NCI-H1930 (cell line): ENCODE results near the gene MTARC1.

Experiments
- DNase-seq, 2 experiments: peaks; one replicate each; lab custom pipeline; 2025; lab: John Stamatoyannopoulos, UW

MTARC1 gene

DNA sequence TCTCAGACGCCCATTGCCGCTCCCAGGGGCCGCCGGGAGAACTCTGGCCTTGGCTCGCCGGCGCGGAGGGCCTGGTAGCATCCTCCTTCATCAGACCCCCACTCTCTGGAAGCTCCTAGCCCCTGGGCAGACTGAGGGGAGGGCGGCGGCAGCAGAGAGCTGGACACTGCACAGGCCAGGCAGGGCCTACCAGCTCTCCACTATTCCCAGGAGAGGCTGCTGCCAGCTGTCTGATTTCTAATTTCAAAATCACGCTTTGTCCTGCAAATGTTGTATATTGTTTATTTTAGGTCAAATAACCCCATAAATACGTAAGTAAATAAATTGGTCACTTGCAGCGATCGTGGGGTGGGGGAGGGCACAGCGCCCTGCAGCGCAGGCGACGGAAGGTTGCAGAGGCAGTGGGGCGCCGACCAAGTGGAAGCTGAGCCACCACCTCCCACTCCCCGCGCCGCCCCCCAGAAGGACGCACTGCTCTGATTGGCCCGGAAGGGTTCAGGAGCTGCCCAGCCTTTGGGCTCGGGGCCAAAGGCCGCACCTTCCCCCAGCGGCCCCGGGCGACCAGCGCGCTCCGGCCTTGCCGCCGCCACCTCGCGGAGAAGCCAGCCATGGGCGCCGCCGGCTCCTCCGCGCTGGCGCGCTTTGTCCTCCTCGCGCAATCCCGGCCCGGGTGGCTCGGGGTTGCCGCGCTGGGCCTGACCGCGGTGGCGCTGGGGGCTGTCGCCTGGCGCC is at the start of gene MTARC1:
Gene MTARC1, plus strand, starts transcription at position 577 of the 732 bp plus-strand sequence. Its CDS starts 32 bp downstream, at position 609.
- peak; percentile 70 to 75 for DNase-seq

DNA sequence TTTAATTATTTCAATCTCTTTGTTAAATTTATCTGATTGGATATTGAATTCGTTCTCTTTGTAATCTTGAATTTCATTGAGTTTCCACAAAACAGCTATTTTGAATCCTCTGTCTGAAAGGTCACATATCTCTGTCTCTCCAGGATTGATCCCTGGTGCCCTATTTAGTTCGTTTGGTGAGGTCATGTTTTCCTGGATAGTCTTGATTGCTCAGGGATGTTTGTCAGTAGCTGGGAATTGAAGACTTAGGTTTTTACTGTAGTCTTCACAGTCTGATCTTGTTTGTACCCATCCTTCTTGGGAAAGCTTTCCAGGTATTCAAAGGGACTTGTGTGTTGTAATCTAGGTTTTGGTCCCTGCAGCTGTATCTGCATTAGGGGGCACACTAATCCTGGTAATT is 45.4 kb upstream of the MTARC1 start:
- no peak for DNase-seq

DNA sequence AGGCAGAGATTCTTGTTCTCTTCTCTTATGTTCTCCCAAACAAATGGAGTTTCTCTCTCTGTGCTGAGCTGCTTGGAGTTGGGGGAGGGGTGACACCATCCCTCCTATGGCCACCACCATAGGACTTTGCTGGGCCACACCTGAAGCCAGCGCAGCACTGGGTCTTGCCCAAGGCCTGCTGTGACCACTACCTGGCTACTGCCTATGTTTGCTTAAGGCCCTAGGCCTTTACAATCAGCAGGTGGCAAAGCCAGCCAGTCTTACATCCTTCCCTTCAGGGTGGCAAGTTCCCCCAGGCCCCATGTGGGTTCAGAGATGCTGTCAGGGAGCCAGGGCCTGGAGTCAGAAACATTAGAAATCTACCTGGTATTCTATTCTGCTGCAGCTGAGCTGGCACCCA is 44.9 kb upstream of the MTARC1 start:
- no peak for DNase-seq

DNA sequence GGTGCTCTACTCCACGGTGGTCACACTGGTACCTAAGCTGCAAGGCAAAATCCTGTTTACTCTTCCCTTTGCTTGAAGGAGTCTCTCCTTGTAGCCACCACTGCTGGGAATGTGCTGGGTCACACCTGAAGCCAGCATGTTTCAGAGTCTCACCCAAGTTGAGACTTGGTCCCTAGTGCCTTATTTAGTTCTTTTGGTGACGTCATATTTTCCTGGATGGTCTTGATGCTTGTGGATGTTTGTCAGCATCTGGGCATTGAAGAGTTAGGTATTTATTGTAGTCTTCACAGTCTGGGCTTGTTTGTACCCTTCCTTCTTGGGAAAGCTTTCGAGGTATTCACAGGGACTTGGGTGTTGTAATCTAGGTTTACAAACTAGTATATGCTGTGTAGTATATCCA is 44.2 kb upstream of the MTARC1 start:
- no peak for DNase-seq

DNA sequence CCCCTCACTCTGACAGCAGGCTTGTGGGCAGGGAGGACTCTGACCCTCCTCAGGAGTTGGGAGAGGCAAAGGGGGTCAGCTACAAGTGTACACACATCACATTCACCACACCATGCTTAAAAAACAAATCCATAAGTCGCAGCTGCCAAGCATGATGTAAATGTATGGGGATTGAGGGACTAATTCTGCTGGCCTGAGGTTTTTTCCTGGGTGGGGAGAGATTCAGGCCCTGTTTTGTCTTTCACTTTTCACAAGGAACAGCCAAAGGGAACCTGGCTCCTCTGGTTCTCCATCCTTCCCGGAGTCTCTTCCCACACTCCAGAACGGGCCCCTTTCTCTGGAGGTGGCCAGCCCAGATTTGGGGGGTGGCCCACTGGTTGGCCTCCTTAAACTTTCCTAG is 39.9 kb upstream of the MTARC1 start:
- DNase-seq: no peak

DNA sequence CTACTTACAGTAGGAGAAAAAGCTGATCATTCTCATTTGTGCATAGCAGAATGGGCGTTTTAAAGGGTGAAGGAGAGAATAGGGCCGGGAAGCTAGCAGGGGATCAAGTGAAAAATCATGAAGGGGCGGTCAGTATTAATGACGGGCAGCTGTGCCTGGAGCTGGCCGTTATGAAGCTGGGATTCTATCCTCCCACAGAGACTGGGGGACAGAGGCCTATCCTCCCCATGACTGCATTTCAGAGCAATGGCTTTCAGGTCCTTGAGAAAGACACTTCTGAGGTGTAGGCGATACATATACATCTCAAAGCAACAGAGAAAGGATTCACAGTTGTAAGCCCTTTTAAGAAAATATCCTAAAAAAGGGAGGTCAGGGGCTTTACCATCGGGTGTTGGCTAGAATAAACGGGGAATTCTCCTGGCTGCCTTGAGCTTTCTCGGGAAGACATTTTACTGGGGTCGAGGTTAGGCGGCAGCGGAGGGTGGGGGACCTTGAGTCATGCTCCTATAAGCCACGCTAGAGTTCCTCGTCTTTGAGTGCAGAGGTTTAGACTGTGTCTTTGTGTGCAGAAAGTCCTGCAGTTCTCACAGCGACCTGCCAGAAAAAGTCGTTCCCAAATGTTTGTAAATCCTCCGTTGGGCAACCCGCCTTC is 39.1 kb upstream of the MTARC1 start:
- DNase-seq: no peak

DNA sequence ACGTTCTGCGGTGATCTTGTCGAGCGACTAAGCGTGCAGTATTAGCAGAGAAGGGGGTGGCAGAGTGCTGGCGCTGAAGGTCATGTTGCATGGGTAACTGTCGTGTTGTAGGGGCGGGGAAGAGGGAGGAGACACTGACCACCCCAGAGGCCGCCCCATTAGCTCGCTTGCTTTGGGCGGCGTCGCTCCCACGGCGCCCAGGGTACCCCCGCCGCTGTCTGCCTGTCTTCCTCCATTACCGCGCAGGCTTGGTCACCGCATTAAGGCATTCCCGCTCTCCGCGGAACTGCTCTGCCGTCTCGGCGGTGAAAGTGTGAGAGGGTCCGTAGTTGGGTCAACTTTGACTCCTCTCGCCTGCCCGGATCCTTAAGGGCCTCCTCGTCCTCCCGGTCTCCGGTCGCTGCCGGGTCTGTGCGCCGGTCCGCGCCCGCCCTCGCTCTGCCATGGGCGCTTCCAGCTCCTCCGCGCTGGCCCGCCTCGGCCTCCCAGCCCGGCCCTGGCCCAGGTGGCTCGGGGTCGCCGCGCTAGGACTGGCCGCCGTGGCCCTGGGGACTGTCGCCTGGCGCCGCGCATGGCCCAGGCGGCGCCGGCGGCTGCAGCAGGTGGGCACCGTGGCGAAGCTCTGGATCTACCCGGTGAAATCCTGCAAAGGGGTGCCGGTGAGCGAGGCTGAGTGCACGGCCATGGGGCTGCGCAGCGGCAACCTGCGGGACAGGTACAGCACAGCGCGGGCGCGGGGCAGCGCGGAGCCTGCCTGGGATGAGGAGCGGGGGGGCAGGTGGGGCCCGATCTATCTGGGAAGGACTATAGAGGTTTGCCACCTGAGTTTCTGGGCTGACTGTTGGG is 38.4 kb upstream of the MTARC1 start, which contains the start of gene MTARC2:
Gene MTARC2, plus strand, starts transcription at position 234 of the 846 bp plus-strand sequence. Its CDS starts 210 bp downstream, at position 444.
- peak; percentile 14 to 53 for DNase-seq

DNA sequence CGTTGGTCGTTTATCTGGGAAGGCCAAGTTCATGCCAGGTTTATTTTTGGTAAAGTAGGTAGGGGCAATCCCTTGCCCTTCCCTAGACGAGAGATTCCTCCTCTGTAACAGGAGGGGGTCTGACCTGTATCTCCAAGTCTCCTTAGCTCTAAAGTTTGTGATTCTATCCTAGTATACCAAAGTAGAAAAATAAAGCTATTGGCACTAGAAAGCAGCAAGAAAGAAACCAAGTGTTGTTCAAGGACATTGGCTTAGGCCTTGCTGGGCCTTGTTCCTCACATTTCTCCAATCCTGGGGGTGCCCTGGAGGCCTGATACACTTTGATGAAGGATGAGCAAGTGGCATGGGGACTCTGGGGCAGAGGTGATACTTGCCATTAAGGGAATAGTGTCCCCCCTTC is 37.8 kb upstream of the MTARC1 start:
- DNase-seq: no peak

DNA sequence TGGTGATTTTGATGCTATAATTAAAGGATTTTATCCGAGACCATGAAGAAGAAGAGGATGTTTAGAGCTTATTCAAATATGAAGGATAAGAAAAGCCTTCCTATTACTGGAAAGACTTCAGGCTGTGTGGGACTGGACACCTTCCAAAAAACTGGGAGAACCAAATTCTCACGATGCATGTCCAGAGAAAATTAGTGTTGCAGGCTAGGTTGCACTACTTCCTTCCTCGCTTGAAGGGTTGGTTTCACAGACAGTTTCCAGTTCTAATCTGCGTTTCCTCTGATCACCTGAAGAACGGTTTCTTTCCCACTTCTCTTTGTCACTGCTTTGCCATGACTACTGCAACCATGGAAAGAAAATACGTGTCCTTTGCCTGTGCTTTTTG is 36.6 kb upstream of the MTARC1 start:
- no peak for DNase-seq

DNA sequence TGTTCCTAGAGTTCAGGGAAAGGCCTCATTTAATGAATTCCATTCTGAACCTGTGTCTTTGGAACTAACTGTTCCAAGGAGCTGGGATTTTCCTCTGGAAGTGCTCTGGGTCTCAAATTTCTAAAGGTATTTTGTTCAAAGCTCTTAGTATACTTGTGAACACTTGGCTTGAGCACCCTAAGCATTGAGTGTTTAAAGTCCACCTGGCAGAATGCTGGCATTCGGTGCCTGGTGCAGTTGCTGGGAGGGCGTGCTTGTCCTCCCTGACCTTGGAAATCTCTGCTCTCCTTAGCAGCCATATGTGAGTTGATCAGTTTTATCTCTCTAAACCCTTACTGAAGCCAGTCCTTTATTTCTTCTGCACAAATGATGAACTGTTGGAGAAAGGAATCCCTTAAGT is 35.6 kb upstream of the MTARC1 start:
- no peak for DNase-seq

DNA sequence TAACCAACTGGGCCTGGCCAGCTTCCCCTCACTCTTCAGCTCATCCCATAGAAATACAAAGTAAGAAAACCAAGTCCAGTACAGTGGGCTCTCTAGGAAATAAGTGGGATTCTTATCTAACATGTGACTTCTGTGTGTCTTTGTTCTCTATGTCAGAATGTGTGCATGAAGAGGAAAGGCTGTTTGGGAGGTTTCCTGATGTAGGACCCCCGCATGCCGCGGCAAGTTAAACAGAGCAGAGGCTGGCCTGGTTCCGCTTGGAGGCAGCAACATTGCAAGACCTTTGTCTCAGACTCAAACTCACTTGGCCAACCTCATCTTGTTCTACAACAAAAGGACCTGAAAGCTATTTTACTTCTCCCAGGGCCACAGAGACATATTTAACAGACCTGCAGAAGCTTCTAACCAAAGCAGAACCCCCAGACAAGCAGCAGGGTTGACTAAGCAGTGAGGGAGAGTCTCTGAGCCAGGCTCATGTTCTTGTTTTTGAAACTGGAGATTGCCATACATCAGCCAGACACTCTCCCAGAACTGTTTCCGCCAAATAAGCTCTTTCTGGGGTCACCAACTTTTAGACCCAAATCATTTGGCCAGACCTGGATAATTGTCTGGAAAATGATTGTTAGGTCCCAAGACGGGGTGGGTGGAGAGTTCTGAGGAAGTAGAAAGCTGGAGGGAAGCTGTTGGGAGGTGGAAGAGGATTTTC is 32.3 kb upstream of the MTARC1 start:
- no peak for DNase-seq

DNA sequence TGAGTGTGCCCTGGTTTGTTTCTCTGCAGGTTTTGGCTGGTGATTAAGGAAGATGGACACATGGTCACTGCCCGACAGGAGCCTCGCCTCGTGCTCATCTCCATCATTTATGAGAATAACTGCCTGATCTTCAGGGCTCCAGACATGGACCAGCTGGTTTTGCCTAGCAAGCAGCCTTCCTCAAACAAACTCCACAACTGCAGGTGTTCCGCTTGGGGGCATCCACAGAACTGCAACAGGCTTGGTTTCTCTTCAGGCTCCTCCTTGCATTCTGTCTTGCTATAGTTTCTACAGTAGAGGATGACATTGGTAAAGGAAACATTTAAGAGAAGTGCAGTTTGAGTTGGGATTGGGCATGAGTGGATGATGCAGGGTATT is 31.8 kb upstream of the MTARC1 start:
- DNase-seq: no peak

DNA sequence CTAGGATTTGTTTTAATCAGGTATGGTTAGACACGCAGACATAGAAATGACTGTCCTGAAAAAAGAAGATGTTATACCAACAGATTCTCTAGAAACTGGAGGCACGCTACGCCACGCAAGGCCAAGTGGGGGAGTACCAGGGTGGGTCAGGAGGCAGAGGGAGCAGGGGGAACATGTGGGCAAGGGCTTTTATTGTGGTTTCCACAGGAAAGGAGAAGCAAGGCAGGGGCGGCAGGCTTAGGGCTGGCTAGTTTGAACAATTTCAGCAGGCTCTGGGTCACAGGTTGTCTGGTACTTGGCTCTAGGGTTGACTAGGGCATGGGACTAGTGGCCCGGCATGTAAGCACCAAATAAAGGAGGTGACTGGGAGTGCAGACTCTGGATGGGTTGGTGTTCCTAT is 31.4 kb upstream of the MTARC1 start:
- DNase-seq: no peak

DNA sequence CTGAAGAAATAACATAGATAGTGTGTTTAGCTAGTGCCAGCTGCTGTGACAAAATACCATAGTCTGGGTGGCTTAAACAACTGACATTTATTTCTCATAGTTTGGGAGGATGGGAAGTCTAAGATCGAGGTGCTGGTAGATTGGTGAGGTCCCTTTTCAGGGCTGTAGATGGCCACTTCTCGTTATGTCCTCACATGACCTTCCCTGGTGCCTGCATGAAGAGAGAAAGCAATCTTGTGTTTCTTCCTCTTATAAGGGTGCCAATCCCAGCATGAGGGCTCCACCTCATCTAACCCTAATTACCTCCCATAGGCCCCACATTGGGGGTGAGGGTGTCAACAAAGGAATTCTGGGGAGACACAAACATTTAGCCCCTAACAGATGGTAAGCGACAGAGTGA is 29.3 kb upstream of the MTARC1 start:
- DNase-seq: no peak

DNA sequence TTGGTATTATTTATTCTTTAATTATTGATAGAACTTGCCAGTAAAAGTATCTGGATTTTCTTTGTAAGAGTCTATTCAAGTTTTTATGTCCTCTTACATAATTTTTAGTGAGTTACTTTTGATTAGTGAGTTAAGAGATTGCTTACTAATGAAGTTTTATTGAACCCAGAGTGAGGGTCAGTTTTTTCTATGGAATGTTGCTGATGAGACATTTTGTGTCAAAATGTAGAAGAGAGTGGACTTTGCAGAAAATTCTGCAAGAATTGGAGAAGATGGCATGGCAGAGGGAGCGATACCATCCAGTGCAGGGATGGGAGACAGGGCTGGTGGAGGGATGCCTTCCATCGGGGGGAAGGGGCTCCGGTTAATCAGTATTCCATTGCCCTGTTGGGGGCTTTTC is 27.6 kb upstream of the MTARC1 start:
- DNase-seq: no peak

DNA sequence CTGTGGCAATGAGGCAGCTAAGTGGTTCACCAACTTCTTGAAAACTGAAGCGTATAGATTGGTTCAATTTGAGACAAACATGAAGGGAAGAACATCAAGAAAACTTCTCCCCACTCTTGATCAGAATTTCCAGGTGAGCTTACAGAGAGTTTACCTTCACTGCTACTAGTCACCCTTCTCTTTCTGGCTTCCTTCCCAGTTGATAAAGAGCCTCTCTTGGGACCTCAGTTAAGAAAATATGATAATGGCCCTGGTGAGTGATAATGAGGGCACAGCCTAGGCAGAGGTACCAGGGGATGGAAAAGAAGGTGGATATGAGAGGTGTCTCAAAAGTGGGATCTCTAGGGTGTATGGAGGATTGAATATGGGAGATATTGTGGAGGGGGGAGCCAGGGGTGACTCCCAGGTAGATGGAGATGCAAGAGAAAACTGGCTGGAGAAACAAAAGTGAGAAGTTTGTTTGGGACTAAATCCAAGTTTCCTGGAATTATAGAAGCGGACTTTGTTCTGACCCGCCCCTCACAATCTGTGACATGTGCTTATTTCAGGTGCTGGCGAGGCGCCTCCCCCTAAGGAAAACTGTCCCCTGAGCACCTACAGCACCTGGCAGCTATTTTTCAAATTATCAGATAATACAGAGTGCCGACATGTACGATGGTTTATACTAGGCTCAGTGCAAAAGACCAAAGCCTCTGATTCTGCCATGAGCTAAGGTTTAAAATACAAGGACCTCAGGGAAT is 24.9 kb upstream of the MTARC1 start:
- DNase-seq: no peak

DNA sequence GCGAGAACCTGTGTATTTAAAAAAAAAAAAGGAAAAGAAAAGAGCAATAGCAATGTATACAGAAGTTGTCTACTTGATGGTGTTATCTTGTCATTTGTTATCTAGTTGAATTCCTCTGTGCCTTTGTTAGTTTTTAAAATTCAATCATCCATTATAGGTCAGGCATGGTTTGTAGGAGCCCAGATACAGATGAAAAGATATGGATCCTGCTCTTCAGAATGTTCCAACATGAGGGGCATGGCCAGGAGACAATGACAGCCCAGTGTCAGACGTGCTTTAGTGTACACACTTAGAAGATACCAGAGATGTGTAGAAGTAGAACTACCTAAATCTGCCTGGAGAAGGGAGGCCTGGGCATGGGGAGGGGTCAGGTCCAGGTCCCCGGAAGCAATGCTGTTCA is 22.0 kb upstream of the MTARC1 start:
- no peak for DNase-seq

DNA sequence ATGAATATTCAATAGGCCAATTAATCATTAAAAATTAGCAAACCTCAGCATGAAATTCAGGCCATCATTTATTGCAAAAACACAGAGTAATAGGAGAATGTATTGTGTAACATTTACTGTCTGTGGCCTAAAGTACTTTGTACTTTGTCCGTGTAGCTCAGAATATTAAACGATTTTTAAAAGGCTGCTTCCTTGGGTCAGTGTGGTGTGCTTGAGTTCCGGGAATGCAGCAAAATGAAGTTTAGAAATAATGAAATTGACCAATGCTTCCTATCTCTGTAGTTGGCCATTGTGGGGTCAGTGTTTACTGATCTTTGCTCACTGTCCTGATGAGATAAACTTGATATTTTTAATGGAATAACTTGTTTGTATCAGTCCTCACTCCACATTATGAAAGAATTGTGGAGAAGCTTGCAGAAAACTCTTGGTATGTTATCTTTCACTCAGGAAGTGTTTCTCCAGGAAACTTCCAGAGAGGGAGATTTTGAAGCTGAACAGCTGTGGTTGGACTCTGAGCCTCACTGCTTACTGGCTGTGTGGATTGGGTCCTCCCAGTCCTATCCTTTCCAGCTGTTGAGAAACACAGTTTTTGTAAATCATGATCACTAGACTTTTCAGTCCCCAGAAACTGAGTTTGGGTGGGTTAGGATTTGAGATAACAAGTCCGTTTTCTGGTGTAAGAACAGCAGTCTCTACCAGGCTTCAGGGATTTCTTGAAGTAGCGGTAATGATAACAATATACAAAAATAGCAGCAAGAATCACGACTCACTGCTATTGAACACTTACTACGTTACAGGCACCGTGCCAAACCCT is 19.2 kb upstream of the MTARC1 start:
- DNase-seq: no peak

DNA sequence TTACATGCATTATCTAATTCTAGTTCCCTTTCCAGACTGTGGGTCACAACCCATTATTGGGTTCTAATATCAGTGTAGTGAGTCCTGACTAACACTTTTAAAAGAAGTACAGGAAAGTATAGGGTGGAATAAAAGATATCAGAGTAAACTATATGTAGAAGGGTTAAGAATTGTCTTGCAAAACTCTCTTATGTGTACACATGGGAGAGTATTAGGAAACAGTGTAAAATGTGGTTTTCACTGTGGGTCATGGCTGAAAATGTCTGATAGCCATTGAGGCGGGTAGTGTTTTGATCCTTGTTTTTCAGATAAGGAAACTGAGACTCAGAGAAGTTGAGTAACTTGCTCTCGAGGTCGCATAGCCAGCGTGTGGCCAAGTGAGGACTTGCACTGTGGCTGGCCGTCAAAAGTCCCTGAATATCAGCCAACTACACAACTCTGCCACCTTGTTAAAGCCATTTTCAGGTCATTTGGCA is 18.5 kb upstream of the MTARC1 start:
- DNase-seq: no peak

DNA sequence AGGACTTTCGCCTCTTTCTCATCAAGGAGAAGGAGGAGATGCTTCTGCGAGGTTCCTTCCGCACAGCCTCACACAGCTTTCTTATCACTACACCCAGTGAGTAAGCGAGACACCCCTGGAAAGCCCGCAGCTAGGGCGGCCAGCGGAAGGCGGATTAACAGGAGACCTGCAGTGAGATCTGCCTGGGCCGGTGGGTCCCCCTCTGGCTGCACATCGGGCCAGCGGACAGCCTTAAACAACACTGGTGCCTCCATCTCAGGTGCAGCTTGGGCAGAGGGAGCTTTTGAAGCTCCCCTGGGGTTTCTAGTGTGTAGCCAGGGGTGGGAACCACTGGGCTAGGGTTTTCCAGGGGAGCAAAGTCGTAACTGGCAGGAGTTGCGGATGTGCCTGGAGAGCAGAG is 17.5 kb upstream of the MTARC1 start:
- DNase-seq: no peak
